ENCODE results near the gene COLGALT1. TPM values are rescaled to one million over a fixed set of nuclear protein-coding genes. Genes with fewer than 3 reads are reported as not detected.
A peak's percentile ranks its signal among the peaks of the same experiment; 100 is the strongest.

Gene COLGALT1
- total RNA-seq (2021; ENCODE audit: unreplicated experiment) (86.0 TPM), Bru-seq, nascent RNA (percentile 60 among the genes with signal in this experiment), BruChase-seq, experiment 1, labeled RNA remaining after a 6-hour chase (percentile 89 among the genes with signal in this experiment), BruChase-seq, experiment 2, labeled RNA remaining after a 2-hour chase (percentile 76 among the genes with signal in this experiment)
- 64.8 and 67.6 TPM in 2 replicates for polyA plus RNA-seq (2012)
- long read RNA-seq, transcript COLGALT1-201 (12 exons, 3,704 nt), result major isoform, 107 of 233 reads
- long read RNA-seq, transcript COLGALT1-202 (2 exons, 2,941 nt), result minor isoform, 32 of 233 reads
- long read RNA-seq, partial matches to known transcripts, result 52 of 233 reads
- long read RNA-seq, other reads (novel, unspliced or antisense), result 42 of 233 reads

- Histone ChIP-seq H3K36me3 (ENCODE audit: control insufficient read depth in 1 of 2, insufficient read depth in 2 of 2, low read length in 2 of 2) (peaks cover 14 to 22% of the 10 kb centered on the region in 2 experiments), H3K9ac (ENCODE audit: low read length) (peak within 1 kb of the TSS; percentile 99), H3K27ac (ENCODE audit: low read depth, low read length) (peak within 1 kb of the TSS; percentile 96), H3K4me1 (ENCODE audit: control insufficient read depth in 1 of 2, insufficient read depth in 2 of 2, low read length in 2 of 2) (peaks cover 9 to 22% of the 10 kb centered on the region in 2 experiments; a peak in 3 of 4 replicates), H2AFZ (ENCODE audit: low read depth, low read length, poor library complexity, severe bottlenecking) (peak within 1 kb of the TSS; percentile 74), H3K79me2 (ENCODE audit: insufficient read depth, low read length) (peaks cover 43% of the 10 kb centered on the region), H3K27me3 (ENCODE audit: insufficient read depth, low read length) (no peaks in the 10 kb centered on the region), H4K20me1 (ENCODE audit: insufficient read depth) (no peaks in the 10 kb centered on the region), H3K9me3 (ENCODE audit: control insufficient read depth in 1 of 2, insufficient read depth in 1 of 2, low read depth in 1 of 2, low read length in 2 of 2) (no peaks in the 10 kb centered on the region), H3K4me2 (ENCODE audit: low read length) (peak within 1 kb of the TSS; percentile 89), H3K4me3 (replicated peaks in 1 of 2; ENCODE audit: low read depth in 1 of 2, low read length in 2 of 2) (peak within 1 kb of the TSS; percentile 77 to 100), H3K9me2 (ENCODE audit: insufficient read depth) (no peaks in the 10 kb centered on the region)
- RAD21 ChIA-PET (ENCODE audit: low non-redundant PET in 1 of 2, low total read pairs in 2 of 2, uncharacterized antibody in 2 of 2, unreplicated experiment in 2 of 2), result no interaction called here
- peak; percentile 92 for ATAC-seq
- BruUV-seq (replicated peaks), result no TSS peak
- POLR2A ChIA-PET, result no interaction called here
- intact Hi-C loops (cut with micrococcal nuclease), result loop anchor here (1.0 kb wide), 1 partner anchor 43 kb away; no protein-coding TSS in a partner anchor
- CTCF ChIA-PET, result interaction anchor here (1.0 kb wide), 1 partner anchor 21 kb away, joined by 3 read pairs; no protein-coding TSS in a partner anchor
- TF ChIP-seq MAX (IDR thresholded peaks at IDR 0.05) (peak; percentile 51), SRF (IDR thresholded peaks at IDR 0.05; ENCODE audit: low read depth) (peak; percentile 80; the same call in 1 of the 2 replicates), CBX3 (IDR thresholded peaks at IDR 0.05; ENCODE audit: low read depth) (no peak), ZBTB33 (IDR thresholded peaks at IDR 0.05; ENCODE audit: extremely low read depth, insufficient replicate concordance, low read length) (no peak), SP1 (IDR thresholded peaks at IDR 0.05; ENCODE audit: low read depth) (peak; percentile 91), EGR1 (IDR thresholded peaks at IDR 0.05; ENCODE audit: low read depth) (peak; percentile 88), POLR2A (IDR thresholded peaks at IDR 0.05; ENCODE audit: borderline replicate concordance, extremely low read depth, insufficient read depth, insufficient read length) (peak; percentile 50)
- peak; percentile 96 for DNase-seq (ENCODE audit: low read depth, low spot score)
Measured at GRCh38 chr19:17555480-17555928, at the start of gene COLGALT1. Gene COLGALT1, plus strand, starts transcription at chr19:17555649. Its CDS starts 65 bp downstream, at chr19:17555714.

All from HCT116 (cell line).